NCI-H446 treated with DMSO at 0.1 percent for 48 hours (cell line): Measurements from ENCODE around the gene PHF1.

Experiments
- DNase-seq: peaks from one replicate; lab custom pipeline; 2025; lab: John Stamatoyannopoulos, UW

The PHF1 gene

DNA sequence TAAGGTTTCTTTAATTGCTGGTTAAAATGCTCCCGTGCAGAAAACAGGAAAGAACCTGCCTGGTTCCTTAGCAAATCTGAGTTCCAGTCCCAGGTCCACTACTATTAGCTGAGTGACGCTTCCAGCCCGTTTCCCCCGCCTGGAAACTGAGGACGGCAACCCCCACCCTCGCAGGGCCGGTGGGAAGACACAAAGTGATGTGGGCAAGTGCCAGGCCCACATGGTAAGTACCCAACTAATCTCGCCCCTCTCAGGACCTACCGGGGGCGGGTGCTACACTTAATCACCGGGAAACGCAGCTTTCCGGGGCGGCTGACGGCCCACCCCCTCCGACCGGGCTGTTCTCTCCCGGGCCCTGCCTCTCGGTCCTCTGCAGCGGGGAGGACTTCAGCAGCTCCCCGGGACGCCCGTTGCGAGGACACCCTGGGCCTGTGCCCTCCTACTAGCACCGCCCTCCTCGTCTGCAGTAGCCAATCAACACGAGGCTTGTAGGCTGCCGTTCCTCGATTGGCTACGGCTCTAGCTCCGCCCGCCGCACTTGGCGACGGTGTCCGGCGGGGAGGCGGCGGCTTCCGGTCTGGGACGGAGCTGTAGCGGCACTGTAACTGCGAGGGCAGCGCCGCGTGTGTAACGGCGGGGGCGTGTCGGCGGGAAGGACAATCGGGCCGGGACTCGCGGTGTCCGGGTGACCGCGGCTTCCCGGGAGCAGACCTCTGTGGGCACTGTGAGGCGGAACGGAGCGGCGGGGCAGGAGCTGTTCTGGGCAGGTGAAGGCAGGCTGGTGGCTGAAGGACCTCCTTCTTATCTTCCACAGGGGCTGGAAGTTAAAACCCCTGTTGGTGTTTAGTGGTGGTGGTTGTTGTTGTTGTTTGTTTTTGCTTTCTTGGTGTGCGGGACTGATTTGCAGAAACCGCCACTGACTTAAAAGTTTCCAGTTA is 43.5 kb downstream of the PHF1 start, which contains the start of gene ZBTB9:
ZBTB9 (plus strand) TSS at position 568 of the 938 bp plus-strand sequence. CDS start 525 bp downstream, outside the sequence.
- DNase-seq: peak; percentile 92

GRCh38 chr6:33455051-33455450 is 44.2 kb downstream of the PHF1 start:
- DNase-seq: no peak

DNA sequence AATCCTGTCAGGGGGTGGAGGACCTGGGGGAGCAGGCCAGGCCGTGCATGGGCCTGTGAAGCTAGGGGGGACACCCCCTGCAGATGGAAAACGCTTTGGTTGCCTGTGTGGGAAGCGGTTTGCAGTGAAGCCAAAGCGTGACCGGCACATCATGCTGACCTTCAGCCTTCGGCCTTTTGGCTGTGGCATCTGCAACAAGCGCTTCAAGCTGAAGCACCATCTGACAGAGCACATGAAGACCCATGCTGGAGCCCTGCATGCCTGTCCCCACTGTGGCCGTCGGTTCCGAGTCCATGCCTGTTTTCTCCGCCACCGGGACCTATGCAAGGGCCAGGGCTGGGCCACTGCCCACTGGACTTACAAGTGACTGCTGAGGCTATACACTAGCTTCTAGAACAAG is 45.3 kb downstream of the PHF1 start:
- no peak for DNase-seq

DNA sequence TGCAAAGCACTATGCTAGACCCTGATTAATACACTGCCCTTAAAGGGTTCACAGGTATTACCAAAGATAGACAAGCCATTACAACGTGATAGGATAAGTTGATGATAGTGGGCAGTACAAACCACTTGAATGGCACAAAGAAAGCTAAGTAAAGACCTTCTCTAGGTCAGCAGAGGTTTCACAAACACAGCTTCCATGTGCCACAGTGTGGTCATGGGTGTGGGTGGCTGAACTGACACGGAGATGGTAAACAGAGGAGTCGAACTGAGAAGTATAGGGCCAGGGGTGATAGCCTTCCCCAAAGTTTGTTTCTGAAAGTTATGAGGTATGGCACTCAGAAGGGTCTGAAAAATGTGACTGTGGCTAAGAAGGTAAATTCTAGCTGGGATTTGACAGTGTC is 47.9 kb downstream of the PHF1 start:
- no peak for DNase-seq

DNA sequence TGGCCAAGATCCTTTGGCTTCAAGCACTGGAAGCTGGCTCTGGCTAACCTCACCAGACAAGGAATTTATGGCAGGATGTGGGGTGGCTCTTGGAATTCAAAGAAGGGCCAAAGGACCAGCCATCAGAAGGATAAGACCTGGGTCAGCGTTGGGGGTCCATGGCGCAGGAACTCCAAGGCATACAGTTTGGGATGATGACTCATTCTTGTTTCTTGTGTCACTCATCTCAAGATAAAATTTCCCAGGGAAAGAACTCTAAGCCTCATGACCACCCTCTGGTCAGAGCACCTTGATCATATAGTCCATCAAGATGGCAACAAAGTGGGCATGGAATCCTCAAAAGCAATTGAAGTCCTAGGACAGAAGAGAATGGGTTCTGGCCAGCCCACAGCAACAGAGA is 48.4 kb downstream of the PHF1 start:
- DNase-seq: no peak
